T-cell (primary cell): ENCODE data around the gene STOX1. TPM values are rescaled to one million over a fixed set of nuclear protein-coding genes. Genes with fewer than 3 reads are reported as not detected.

ENCODE experiments used
- ATAC-seq, 4 experiments: fragments of 200-7000 bp in 3 of 4; fragments of 150-1000 bp in 1 of 4; cut with Tn5 transposase; replicated peaks in 1 of 4; 1 replicate in 3 of 4; 2 replicates in 1 of 4; pipeline ENCODE4 v1.10.0; 2021; ENCODE audit warnings: moderate library complexity in 3 of 4, mild to moderate bottlenecking in 2 of 4, moderate number of reproducible peaks in 1 of 4
- CTCF ChIA-PET, 2 donors: fragments of 300-600 bp; sonication (Branson Sonifier 250); formaldehyde crosslinking; loops; one replicate each; lab custom pipeline; 2022; ENCODE audit warnings: antibody characterized with exemption in 2 of 2; lab: Charles Lee
- POLR2A ChIA-PET, 2 donors: fragments of 300-600 bp; sonication (Branson Sonifier 250); formaldehyde crosslinking; loops; one replicate each; lab custom pipeline; 2022; ENCODE audit warnings: antibody characterized with exemption in 2 of 2; lab: Charles Lee
- DNase-seq, 35 experiments: peaks; one replicate each; pipeline versions ENCODE4 v3.0.0 to v3.0.0-alpha.2; 2013 to 2023
- H3K27ac ChIP-seq: one replicate; pipeline ENCODE4 v1.5.1; 2013; ENCODE audit warnings: low read length
- H3K27me3 ChIP-seq, 2 experiments: replicated peaks in 1 of 2; 1 replicate in 1 of 2; 2 replicates in 1 of 2; pipeline versions ENCODE4 v1.6.1 to v1.7.0; 2013; ENCODE audit warnings: low read length in 1 of 2, mixed read lengths in 1 of 2; ENCODE audit not compliant: control insufficient read depth in 2 of 2, insufficient read depth in 2 of 2; ENCODE audit errors: extremely low read depth in 1 of 2
- H3K36me3 ChIP-seq, 2 donors: 1 replicate in 1 of 2; 2 replicates in 1 of 2; pipeline versions ENCODE4 v1.6.1 to v1.7.0; 2013; ENCODE audit warnings: low read length in 1 of 2; ENCODE audit not compliant: control insufficient read depth in 2 of 2, insufficient read depth in 1 of 2; ENCODE audit errors: extremely low read depth in 1 of 2
- H3K4me1 ChIP-seq, 2 experiments: 1 replicate in 1 of 2; 2 replicates in 1 of 2; pipeline versions ENCODE4 v1.6.1 to v1.7.0; 2013; ENCODE audit warnings: low read length in 2 of 2, mixed read lengths in 1 of 2; ENCODE audit not compliant: insufficient read depth in 2 of 2, control insufficient read depth in 1 of 2; ENCODE audit errors: extremely low read depth in 1 of 2
- H3K4me3 ChIP-seq, 2 donors: 1 replicate in 1 of 2; 2 replicates in 1 of 2; pipeline versions ENCODE4 v1.5.1 to v1.7.0; 2013; ENCODE audit warnings: mild to moderate bottlenecking in 2 of 2, low read length in 1 of 2, moderate library complexity in 1 of 2; ENCODE audit not compliant: control insufficient read depth in 1 of 2; ENCODE audit errors: extremely low read depth in 1 of 2
- H3K9me3 ChIP-seq: 2 replicates; pipeline ENCODE4 v1.7.0; 2013
- H3K27ac Mint-ChIP-seq, 2 donors: one replicate each; pipeline ENCODE4 v1.8.0; 2020 to 2021; ENCODE audit warnings: mild to moderate bottlenecking in 2 of 2, mixed read lengths in 2 of 2
- H3K27me3 Mint-ChIP-seq, 2 donors: one replicate each; pipeline ENCODE4 v1.8.0; 2021 to 2022; ENCODE audit warnings: mixed read lengths in 2 of 2
- H3K36me3 Mint-ChIP-seq: one replicate; pipeline ENCODE4 v1.8.0; 2021; ENCODE audit warnings: mixed read lengths
- H3K4me1 Mint-ChIP-seq, 3 donors: one replicate each; pipeline ENCODE4 v1.8.0; 2020 to 2022; ENCODE audit warnings: mixed read lengths in 3 of 3, mild to moderate bottlenecking in 1 of 3
- H3K4me3 Mint-ChIP-seq, 3 donors: one replicate each; pipeline ENCODE4 v1.8.0; 2020 to 2022; ENCODE audit warnings: mild to moderate bottlenecking in 3 of 3, mixed read lengths in 3 of 3, moderate library complexity in 3 of 3
- H3K9me3 Mint-ChIP-seq, 3 donors: one replicate each; pipeline ENCODE4 v1.8.0; 2020 to 2022; ENCODE audit warnings: mixed read lengths in 3 of 3
- WGBS: methylation state at CpG from one replicate; pipeline ENCODE4 v1.1.5; 2013; ENCODE audit warnings: missing lambda C conversion rate; ENCODE audit not compliant: insufficient coverage; 5-methylcytosine and 5-hydroxymethylcytosine counted together
- total RNA-seq, 35 experiments: library from RNA in 6 of 35; stranded (reverse) in 6 of 35; fragments of 120-200 nt in 1 of 35; gene quantifications; one replicate each; pipeline versions ENCODE4 v1.2.1 to v1.2.4 and lab custom pipeline; 2013 to 2026

The STOX1 gene
- total RNA-seq, 5 donors from 2014 or later (not counting 1 experiment from before 2014, with no cell fraction given): 0.16 to 1.1 (median 0.50) TPM

- WGBS: 4% methylated on average over 33 of the region's 40 CpGs
- peaks cover 7% of the 10 kb centered on the region for H3K36me3 Mint-ChIP-seq
- Histone ChIP-seq H3K27me3 (no peaks in the 10 kb centered on the region), H3K9me3 (no peaks in the 10 kb centered on the region), H3K4me1 (peaks cover 11 to 37% of the 10 kb centered on the region in 2 experiments), H3K27ac (peak overlapping the region; percentile 100), H3K36me3 (no peaks in the 10 kb centered on the region), H3K4me3 (peak overlapping the region; percentile 86 to 100)
- DNase-seq (no peak), ATAC-seq (peak in 3 of 4 experiments; percentile 56 to 62 (median 58))
- peak overlapping the region; percentile 97 to 99 (median 98) for H3K4me3 Mint-ChIP-seq
- no peaks in the 10 kb centered on the region for H3K9me3 Mint-ChIP-seq
- peaks cover 39 to 50% (median 44%) of the 10 kb centered on the region in 3 donors for H3K4me1 Mint-ChIP-seq
- POLR2A ChIA-PET: interaction anchor here (0.5 to 0.8 kb wide), 4 partner anchors 25 to 1051 kb away, joined by 5 to 8 read pairs (median 7); no protein-coding TSS in a partner anchor
- no peaks in the 10 kb centered on the region for H3K27me3 Mint-ChIP-seq
- H3K27ac Mint-ChIP-seq: peak overlapping the region; percentile 99
- CTCF ChIA-PET: interaction anchor here (0.6 to 1.1 kb wide), 4 partner anchors 53 to 508 kb away, joined by 3 to 6 read pairs (median 4); partner anchors contain the start of gene STOX1 (in 1 of the 2)
Observed at GRCh38 chr10:68900427-68901104, 73.2 kb downstream of the STOX1 start.

DNA sequence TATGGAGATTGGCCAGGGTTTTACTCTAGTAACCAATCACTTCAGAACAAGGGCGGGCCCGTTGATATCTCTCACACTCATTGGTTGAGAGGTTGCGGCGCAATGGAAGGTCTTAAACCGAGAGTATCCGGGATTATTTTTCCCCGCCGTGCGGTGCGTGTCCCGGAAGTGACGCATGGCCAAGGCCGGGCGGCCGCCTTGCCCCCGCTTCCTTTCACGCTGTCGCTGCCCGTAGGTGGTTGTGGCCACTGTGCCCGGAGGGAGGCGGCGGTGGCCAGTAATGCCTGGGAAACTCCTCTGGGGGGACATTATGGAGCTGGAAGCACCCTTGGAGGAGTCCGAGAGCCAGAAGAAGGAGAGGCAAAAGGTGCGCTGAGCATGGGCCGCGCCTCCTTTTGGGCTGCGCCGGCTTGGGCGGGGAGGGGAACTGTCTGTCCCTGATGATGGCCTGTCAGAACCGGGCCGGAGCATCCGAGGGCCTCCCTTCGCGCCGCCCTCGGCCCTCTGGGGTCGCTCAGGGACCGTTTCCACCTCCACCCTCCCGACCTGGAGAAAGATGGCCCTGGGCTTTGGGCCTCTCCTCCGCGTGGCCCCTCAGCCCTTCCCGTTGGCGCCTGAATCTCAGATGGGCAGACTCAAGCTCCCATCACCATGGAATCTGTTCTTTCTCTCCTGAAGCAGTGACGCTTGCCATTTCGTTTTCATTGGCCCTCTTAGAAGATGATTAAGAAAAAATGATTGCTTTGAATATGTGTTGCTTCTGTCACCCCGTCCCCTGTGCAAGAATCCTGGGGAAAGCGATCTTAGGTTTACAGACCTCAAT, 74.0 kb downstream of the STOX1 start, which contains the start of gene DDX50:
Gene DDX50, plus strand, starts transcription at position 211 of the 823 bp plus-strand sequence. Its CDS starts 70 bp downstream, at position 281.
- H3K9me3 Mint-ChIP-seq: no peaks in the 10 kb centered on the region
- H3K4me3 Mint-ChIP-seq: peak within 1 kb of the TSS; percentile 97 to 99 (median 98)
- peak within 1 kb of the TSS; percentile 99 for H3K27ac Mint-ChIP-seq
- Histone ChIP-seq H3K4me3 (peak within 1 kb of the TSS; percentile 86 to 100), H3K36me3 (peaks cover 0 to under 1% of the 10 kb centered on the region in 2 donors), H3K27me3 (no peaks in the 10 kb centered on the region), H3K27ac (peak within 1 kb of the TSS; percentile 100), H3K9me3 (no peaks in the 10 kb centered on the region), H3K4me1 (peaks cover 11 to 37% of the 10 kb centered on the region in 2 experiments)
- ChIA-PET POLR2A (interaction anchor here in 1 of 2 donors (0.9 kb wide), 1 partner anchor 54 kb away, joined by 3 read pairs; no protein-coding TSS in a partner anchor), CTCF (interaction anchor here in 1 of 2 donors (0.6 to 1.1 kb wide), 3 partner anchors 29 to 507 kb away, joined by 3 to 6 read pairs (median 3); partner anchors contain the start of gene STOX1)
- 0% methylated on average over 39 of the region's 47 CpGs for WGBS
- H3K36me3 Mint-ChIP-seq: peaks cover 11% of the 10 kb centered on the region
- DNase-seq: peak; percentile 80 to 98 (median 94)
- H3K4me1 Mint-ChIP-seq: peaks cover 44 to 54% (median 48%) of the 10 kb centered on the region in 3 donors
- no peaks in the 10 kb centered on the region for H3K27me3 Mint-ChIP-seq
- peak; percentile 95 to 98 (median 97) for ATAC-seq

GRCh38 chr10:68902382-68902781, 75.1 kb downstream of the STOX1 start:
- H3K27ac ChIP-seq: no peak overlapping the region
- H3K4me1 ChIP-seq: peaks cover 11 to 37% of the 10 kb centered on the region in 2 experiments
- no peaks in the 10 kb centered on the region for H3K9me3 ChIP-seq
- Mint-ChIP-seq H3K4me1 (peaks cover 53 to 61% (median 55%) of the 10 kb centered on the region in 3 donors), H3K36me3 (peaks cover 19% of the 10 kb centered on the region), H3K27ac (peak overlapping the region in 1 of 2 donors; percentile 36), H3K27me3 (no peaks in the 10 kb centered on the region), H3K4me3 (peak overlapping the region; percentile 97 to 99 (median 98)), H3K9me3 (no peaks in the 10 kb centered on the region)
- peak overlapping the region in 1 of 2 donors; percentile 100 for H3K4me3 ChIP-seq
- H3K27me3 ChIP-seq: no peaks in the 10 kb centered on the region
- ATAC-seq (no peak), DNase-seq (no peak)
- ChIA-PET POLR2A (interaction anchor here in 1 of 2 donors (0.6 kb wide), 2 partner anchors 31 to 279 kb away, joined by 3 to 4 read pairs; no protein-coding TSS in a partner anchor), CTCF (no interaction called here)
- no CpG with 5 or more reads among the region's 5 CpGs for WGBS
- peaks cover 0 to 10% of the 10 kb centered on the region in 2 donors for H3K36me3 ChIP-seq

DNA sequence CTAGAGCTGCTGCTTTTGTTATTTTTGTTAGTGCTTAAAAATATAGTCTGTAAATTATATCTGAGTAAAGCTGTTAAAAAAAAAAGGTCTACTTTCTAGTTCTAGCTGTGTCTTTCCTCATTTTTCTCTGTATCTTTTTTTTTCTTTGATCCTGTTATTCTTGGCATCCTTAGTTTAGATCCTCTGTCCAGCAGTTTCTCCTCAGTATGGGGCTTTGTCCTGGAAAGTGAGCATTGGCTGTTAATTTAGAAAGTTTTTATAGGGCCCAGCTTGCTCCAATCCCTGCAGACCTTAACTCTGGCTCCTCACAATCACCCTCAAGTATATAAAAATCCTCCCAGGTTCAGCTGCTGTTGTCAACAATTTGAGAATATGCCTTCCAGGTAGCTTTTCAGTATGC, 97.3 kb downstream of the STOX1 start:
- Mint-ChIP-seq H3K36me3 (peaks cover 32% of the 10 kb centered on the region), H3K9me3 (no peaks in the 10 kb centered on the region), H3K4me3 (no peak overlapping the region), H3K27ac (peak overlapping the region in 1 of 2 donors; percentile 61), H3K27me3 (no peaks in the 10 kb centered on the region), H3K4me1 (peaks cover 5 to 15% (median 11%) of the 10 kb centered on the region in 3 donors)
- Histone ChIP-seq H3K9me3 (no peaks in the 10 kb centered on the region), H3K4me3 (no peak overlapping the region), H3K4me1 (no peaks in the 10 kb centered on the region), H3K27me3 (no peaks in the 10 kb centered on the region), H3K36me3 (peaks cover 0 to 40% of the 10 kb centered on the region in 2 donors), H3K27ac (no peak overlapping the region)
- DNase-seq: no peak
- no peak for ATAC-seq
- CTCF ChIA-PET: interaction anchor here in 1 of 2 donors (0.6 kb wide), 1 partner anchor 124 kb away, joined by 4 read pairs; no protein-coding TSS in a partner anchor
- POLR2A ChIA-PET: interaction anchor here in 1 of 2 donors (0.6 kb wide), 1 partner anchor 46 kb away, joined by 4 read pairs; no protein-coding TSS in a partner anchor

GRCh38 chr10:68925489-68925888, 98.2 kb downstream of the STOX1 start:
- DNase-seq (no peak), ATAC-seq (no peak)
- H3K4me1 Mint-ChIP-seq: peaks cover 9 to 14% (median 13%) of the 10 kb centered on the region in 3 donors
- no peaks in the 10 kb centered on the region for H3K27me3 ChIP-seq
- ChIA-PET CTCF (interaction anchor here in 1 of 2 donors (0.5 to 0.6 kb wide), 2 partner anchors 28 to 71 kb away, joined by 3 read pairs; no protein-coding TSS in a partner anchor), POLR2A (no interaction called here)
- H3K4me3 Mint-ChIP-seq: no peak overlapping the region
- no peaks in the 10 kb centered on the region for H3K4me1 ChIP-seq
- no peaks in the 10 kb centered on the region for H3K9me3 ChIP-seq
- 100% methylated on average over 4 of the region's 4 CpGs for WGBS
- peaks cover 0 to 35% of the 10 kb centered on the region in 2 donors for H3K36me3 ChIP-seq
- H3K36me3 Mint-ChIP-seq: peaks cover 33% of the 10 kb centered on the region
- no peak overlapping the region for H3K27ac Mint-ChIP-seq
- no peaks in the 10 kb centered on the region for H3K9me3 Mint-ChIP-seq
- H3K4me3 ChIP-seq: no peak overlapping the region
- no peaks in the 10 kb centered on the region for H3K27me3 Mint-ChIP-seq
- H3K27ac ChIP-seq: no peak overlapping the region
